Pancreas (tissue), 10 donors: Measurements from ENCODE around the gene RACGAP1. TPM values are rescaled to one million over a fixed set of nuclear protein-coding genes. Genes with fewer than 3 reads are reported as not detected.

ENCODE experiments used
- ATAC-seq, 4 donors: fragments of 200-7000 bp; cut with Tn5 transposase; one replicate each; pipeline versions ENCODE4 v1.8.0 to v1.9.1; 2020; ENCODE audit warnings: mild to moderate bottlenecking in 4 of 4, moderate library complexity in 4 of 4
- DNase-seq, 6 donors: peaks; one replicate each; pipeline ENCODE4 v3.0.0-alpha.2; 2020
- FAIRE-seq: peaks from 2 replicates; lab custom pipeline; 2012; peaks lifted over from hg19 to GRCh38; lab: Jason Lieb, UNC
- H3K27ac ChIP-seq, 4 donors: fragments of 200-600 bp; sonication (generic); 1 replicate in 3 of 4; 2 replicates in 1 of 4; pipeline versions ENCODE4 v1.5.0 to v1.8.0; 2020
- H3K27me3 ChIP-seq, 4 donors: fragments of 200-600 bp; one replicate each; pipeline ENCODE4 v1.8.0; 2021
- H3K36me3 ChIP-seq, 3 donors: fragments of 200-600 bp; sonication (generic) in 1 of 3; one replicate each; pipeline versions ENCODE4 v1.5.0 to v1.8.0; 2020 to 2021
- H3K4me1 ChIP-seq, 3 donors: fragments of 200-600 bp; one replicate each; pipeline ENCODE4 v1.8.0; 2021
- H3K4me3 ChIP-seq, 4 donors: fragments of 200-600 bp; sonication (generic) in 2 of 4; one replicate each; pipeline versions ENCODE4 v1.5.0 to v1.8.0; 2020 to 2021
- H3K9me3 ChIP-seq, 4 donors: fragments of 200-600 bp; one replicate each; pipeline ENCODE4 v1.8.0; 2021
- WGBS, 2 donors: extraction: QIAGEN DNeasy Blood & Tissue Kit; methylation state at CpG; one replicate each; pipeline ENCODE4 v1.1.7; 2013; 5-methylcytosine and 5-hydroxymethylcytosine counted together
- intact Hi-C, 3 donors: fragments of 100-400 bp; cut with DNase I; formaldehyde crosslinking; loops; one replicate each; pipeline versions ENCODE4 v1.11.1 to v1.14.2; 2022
- polyA plus RNA-seq, 2 donors: library from polyadenylated mRNA; stranded (reverse); fragments of 200-250 nt; gene quantifications; one replicate each; pipeline ENCODE4 v1.2.3, GENCODE V29; 2013
- total RNA-seq, 6 donors: library from RNA; stranded (reverse); fragmentation: NEBNext Ultra II Directional in 4 of 6; extraction: Animal tissue kit (Norgen Biotek cat#: 25700) in 4 of 6; gene quantifications; one replicate each; pipeline versions ENCODE4 v1.2.1 to v1.2.4, GENCODE V29; 2021 to 2023
- TF ChIP-seq, protein P1 (sequence below), 4 donors: fragments of 200-600 bp; sonication (generic) in 3 of 4; IDR thresholded peaks; one replicate each; pipeline versions ENCODE4 v1.5.0 to v1.8.0; 2021; ENCODE audit warnings: antibody characterized with exemption in 4 of 4
- donor health status: healthy with polysubstance abuse.
- donor health status: DM: no; HTN: no; CAD: no; lungs with moderate emphysema.
- donor health status: DM: no; HTN: no; CAD: no.
- donor health status: control.
- donor health status: control.
- donor health status: Bipolar disorder and iron deficiency.
- donor health status: DM: yes; HTN: yes; CAD: no.
- donor health status: DM: no; HTN: no; CAD: no.
- donor health status: DM: no; HTN: no; CAD: no.
- donor health status: DM: yes; HTN: yes; CAD: no.

The RACGAP1 gene, protein sequence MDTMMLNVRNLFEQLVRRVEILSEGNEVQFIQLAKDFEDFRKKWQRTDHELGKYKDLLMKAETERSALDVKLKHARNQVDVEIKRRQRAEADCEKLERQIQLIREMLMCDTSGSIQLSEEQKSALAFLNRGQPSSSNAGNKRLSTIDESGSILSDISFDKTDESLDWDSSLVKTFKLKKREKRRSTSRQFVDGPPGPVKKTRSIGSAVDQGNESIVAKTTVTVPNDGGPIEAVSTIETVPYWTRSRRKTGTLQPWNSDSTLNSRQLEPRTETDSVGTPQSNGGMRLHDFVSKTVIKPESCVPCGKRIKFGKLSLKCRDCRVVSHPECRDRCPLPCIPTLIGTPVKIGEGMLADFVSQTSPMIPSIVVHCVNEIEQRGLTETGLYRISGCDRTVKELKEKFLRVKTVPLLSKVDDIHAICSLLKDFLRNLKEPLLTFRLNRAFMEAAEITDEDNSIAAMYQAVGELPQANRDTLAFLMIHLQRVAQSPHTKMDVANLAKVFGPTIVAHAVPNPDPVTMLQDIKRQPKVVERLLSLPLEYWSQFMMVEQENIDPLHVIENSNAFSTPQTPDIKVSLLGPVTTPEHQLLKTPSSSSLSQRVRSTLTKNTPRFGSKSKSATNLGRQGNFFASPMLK
- total RNA-seq (1 to 10 TPM; 1.1 to 6.3 (median 2.8) TPM), polyA plus RNA-seq (1 to 10 TPM in 1 of 2 donors, under 1 TPM in 1; 0.72 to 1.9 TPM)

DNA sequence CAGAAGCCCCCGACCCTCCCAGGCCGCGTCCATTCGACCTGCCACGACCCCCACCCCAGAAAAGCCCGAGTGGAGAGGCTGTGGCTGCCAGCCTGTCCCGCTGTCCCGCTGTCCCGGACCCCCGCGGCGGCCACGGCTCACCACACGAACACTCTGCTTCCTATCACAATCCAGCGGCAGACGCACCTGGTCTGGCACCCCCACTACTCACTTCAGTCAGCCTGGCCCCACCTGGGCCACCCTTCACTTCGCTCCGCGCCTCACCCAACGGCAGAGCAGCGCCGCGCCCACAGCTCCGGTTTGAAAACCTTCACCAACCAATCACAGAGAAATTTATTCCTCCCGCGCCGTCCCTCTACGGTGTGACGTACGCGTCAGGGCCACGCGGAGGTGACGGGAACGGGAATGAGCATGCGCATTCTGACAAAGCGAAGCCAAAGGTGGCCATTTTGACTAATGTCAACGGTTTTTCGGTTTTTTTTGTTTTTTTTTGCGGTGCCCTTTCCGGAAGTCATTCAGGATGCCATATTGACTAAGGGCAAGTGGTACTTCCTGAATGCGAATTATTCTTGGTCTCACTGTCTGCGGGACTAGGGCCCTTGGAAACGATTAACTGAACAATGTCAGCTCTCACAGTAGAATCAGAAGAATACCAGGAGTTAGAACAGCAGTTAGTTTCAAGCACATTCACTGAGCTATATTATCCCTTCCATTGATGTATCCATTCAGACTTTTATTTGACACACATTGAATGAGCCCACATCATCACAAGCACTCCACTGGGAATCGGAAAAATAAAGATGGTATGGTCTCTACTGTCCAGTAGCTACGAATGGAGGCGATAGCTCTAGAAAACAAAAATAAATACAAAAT, at the start of gene RACGAP1:
TSS of gene RACGAP1 (minus strand) at position 308 of the 873 bp plus-strand sequence. CDS start 8,779 bp downstream, outside the sequence.
- H3K27ac ChIP-seq: no peak within 1 kb of the TSS
- ATAC-seq: peak; percentile 98 to 100 (median 100)
- FAIRE-seq: peak; percentile 96
- intact Hi-C loops: no loop called here
- H3K27me3 ChIP-seq: no peaks in the 10 kb centered on the region
- TF ChIP-seq, protein P1, sequence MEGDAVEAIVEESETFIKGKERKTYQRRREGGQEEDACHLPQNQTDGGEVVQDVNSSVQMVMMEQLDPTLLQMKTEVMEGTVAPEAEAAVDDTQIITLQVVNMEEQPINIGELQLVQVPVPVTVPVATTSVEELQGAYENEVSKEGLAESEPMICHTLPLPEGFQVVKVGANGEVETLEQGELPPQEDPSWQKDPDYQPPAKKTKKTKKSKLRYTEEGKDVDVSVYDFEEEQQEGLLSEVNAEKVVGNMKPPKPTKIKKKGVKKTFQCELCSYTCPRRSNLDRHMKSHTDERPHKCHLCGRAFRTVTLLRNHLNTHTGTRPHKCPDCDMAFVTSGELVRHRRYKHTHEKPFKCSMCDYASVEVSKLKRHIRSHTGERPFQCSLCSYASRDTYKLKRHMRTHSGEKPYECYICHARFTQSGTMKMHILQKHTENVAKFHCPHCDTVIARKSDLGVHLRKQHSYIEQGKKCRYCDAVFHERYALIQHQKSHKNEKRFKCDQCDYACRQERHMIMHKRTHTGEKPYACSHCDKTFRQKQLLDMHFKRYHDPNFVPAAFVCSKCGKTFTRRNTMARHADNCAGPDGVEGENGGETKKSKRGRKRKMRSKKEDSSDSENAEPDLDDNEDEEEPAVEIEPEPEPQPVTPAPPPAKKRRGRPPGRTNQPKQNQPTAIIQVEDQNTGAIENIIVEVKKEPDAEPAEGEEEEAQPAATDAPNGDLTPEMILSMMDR (IDR thresholded peaks at IDR 0.05): no peak
- no peaks in the 10 kb centered on the region for H3K9me3 ChIP-seq
- 4 to 5% methylated on average over 47 of the region's 47 CpGs for WGBS, 2 donors
- H3K4me3 ChIP-seq: peak within 1 kb of the TSS; percentile 20 to 70 (median 66)
- peak; percentile 90 to 98 (median 96) for DNase-seq
- no peaks in the 10 kb centered on the region for H3K36me3 ChIP-seq
- H3K4me1 ChIP-seq: no peaks in the 10 kb centered on the region

DNA sequence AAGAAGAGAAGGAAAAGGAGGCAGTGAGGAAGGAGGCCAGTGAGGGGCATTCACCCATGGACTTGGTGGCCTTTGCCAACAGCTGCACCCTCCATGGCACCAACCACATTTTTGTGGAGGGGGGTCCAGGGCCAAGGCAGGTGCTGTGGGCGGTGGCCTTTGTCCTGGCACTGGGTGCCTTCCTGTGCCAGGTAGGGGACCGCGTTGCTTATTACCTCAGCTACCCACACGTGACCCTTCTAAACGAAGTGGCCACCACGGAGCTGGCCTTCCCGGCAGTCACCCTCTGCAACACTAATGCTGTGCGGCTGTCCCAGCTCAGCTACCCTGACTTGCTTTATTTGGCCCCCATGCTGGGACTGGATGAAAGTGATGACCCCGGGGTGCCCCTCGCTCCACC, 48.4 kb upstream of the RACGAP1 start:
- 61 to 71% methylated on average over 10 of the region's 10 CpGs for WGBS, 2 donors
- H3K27ac ChIP-seq: no peak overlapping the region
- ATAC-seq (no peak), DNase-seq (no peak), FAIRE-seq (no peak)
- H3K9me3 ChIP-seq: no peaks in the 10 kb centered on the region
- no peaks in the 10 kb centered on the region for H3K27me3 ChIP-seq
- H3K36me3 ChIP-seq: no peaks in the 10 kb centered on the region
- no peaks in the 10 kb centered on the region for H3K4me1 ChIP-seq
- TF ChIP-seq, protein P1 (IDR thresholded peaks at IDR 0.05): no peak
- intact Hi-C loops: loop anchor here in 2 of 3 donors (5.0 to 10.0 kb wide), 4 partner anchors 101 to 241 kb away; no protein-coding TSS in a partner anchor
- no peak overlapping the region for H3K4me3 ChIP-seq

DNA sequence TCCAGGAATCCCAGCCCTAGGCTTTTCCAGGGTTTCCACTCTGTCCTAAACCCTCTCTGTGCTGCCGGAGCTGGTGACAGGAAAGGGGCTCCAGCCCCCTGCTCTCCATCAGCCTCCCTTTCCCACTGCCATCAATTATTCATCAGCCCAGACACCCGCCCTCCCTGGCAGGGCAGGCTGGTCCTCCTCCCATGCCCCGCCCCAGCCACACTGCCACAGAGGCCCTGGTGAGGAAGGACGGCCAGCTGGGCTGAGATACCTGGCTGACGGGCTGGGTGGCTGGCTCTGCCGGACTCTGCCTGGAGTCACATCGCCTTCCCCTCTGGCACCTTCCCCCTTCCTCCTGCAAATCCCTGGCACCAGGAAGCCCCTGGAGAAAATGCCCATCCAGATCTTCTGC, 47.9 kb upstream of the RACGAP1 start:
- H3K36me3 ChIP-seq: no peaks in the 10 kb centered on the region
- no peak overlapping the region for H3K4me3 ChIP-seq
- no peak overlapping the region for H3K27ac ChIP-seq
- no peaks in the 10 kb centered on the region for H3K27me3 ChIP-seq
- no peaks in the 10 kb centered on the region for H3K9me3 ChIP-seq
- ATAC-seq: no peak
- TF ChIP-seq, protein P1 (IDR thresholded peaks at IDR 0.05): no peak
- intact Hi-C loops: loop anchor here in 2 of 3 donors (5.0 to 10.0 kb wide), 4 partner anchors 102 to 242 kb away; no protein-coding TSS in a partner anchor
- 63 to 70% methylated on average over 7 of the region's 7 CpGs for WGBS, 2 donors
- DNase-seq: no peak
- FAIRE-seq: no peak
- H3K4me1 ChIP-seq: no peaks in the 10 kb centered on the region

DNA sequence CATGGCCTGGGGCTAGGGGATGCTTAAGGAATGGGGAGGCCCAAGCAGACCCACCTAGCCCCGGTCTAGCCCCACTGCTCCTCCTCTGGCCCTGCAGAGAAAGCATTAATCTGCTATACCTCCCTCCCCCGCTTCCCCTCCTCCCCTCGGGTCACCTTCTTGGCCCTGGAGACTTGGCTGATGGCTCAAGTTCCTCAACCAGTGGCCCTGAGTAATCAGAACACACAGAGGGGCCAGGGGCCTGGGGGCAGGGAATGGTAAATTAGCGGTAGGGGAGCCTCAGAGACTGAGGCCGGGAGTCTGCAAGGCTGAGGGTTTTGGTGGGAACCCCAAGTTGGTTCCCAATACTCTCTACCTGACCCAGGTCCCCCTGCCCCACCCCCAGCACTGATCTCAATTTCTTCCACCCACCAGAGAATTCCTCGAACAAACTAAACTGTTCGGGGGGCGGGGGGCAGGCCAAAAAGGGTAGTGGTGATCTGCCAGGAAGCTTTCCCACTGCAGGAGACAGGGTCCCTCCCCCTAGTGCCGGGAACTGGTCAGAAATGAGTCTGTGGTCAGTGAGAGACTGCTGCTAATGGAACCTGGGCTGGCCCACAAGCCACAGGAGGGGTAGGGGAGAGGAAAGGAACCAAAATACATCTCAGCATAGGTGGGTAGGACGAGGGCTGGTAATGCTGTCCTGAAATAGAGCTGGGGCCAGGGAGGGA, 47.1 kb upstream of the RACGAP1 start:
- H3K27ac ChIP-seq: no peak overlapping the region
- TF ChIP-seq, protein P1 (IDR thresholded peaks at IDR 0.05): no peak
- H3K4me3 ChIP-seq: no peak overlapping the region
- no peaks in the 10 kb centered on the region for H3K36me3 ChIP-seq
- no peak for DNase-seq
- FAIRE-seq: no peak
- H3K4me1 ChIP-seq: no peaks in the 10 kb centered on the region
- intact Hi-C loops: loop anchor here in 2 of 3 donors (5.0 to 10.0 kb wide), 4 partner anchors 102 to 242 kb away; no protein-coding TSS in a partner anchor
- WGBS, 2 donors: 58 to 74% methylated on average over 9 to 10 of the region's 10 CpGs
- H3K27me3 ChIP-seq: no peaks in the 10 kb centered on the region
- H3K9me3 ChIP-seq: no peaks in the 10 kb centered on the region
- no peak for ATAC-seq
